Measurements from ENCODE around the gene RBPJ.

DNA sequence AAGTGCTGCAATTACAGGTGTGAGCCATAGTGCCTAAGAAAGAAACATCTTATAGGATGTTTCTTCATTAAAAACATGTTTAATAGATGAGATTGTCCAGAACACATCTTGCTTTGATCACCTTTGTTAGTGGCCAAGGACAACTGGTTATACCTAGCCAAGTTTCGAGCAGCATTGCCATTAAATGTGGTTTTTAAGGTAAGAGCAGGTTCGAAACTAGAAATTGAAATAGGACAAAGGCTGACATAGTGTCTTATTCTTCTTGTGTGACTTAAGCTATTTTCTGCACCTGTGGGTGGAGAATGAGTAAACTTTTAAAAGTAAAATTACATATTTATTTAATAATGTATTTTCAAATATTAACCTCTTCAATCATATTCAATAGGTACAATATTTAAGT lies 59.0 kb downstream of the RBPJ start:
- TF ChIP-seq, protein P1, sequence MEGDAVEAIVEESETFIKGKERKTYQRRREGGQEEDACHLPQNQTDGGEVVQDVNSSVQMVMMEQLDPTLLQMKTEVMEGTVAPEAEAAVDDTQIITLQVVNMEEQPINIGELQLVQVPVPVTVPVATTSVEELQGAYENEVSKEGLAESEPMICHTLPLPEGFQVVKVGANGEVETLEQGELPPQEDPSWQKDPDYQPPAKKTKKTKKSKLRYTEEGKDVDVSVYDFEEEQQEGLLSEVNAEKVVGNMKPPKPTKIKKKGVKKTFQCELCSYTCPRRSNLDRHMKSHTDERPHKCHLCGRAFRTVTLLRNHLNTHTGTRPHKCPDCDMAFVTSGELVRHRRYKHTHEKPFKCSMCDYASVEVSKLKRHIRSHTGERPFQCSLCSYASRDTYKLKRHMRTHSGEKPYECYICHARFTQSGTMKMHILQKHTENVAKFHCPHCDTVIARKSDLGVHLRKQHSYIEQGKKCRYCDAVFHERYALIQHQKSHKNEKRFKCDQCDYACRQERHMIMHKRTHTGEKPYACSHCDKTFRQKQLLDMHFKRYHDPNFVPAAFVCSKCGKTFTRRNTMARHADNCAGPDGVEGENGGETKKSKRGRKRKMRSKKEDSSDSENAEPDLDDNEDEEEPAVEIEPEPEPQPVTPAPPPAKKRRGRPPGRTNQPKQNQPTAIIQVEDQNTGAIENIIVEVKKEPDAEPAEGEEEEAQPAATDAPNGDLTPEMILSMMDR (IDR thresholded peaks at IDR 0.05; ENCODE audit: poor library complexity), result no peak
- no peak for TF ChIP-seq EZH2phosphoT487 (IDR thresholded peaks at IDR 0.05; ENCODE audit: low read depth, severe bottlenecking, unreplicated experiment)
- TF ChIP-seq EZH2 (IDR thresholded peaks at IDR 0.05; ENCODE audit: borderline replicate concordance), result no peak
